ENCODE measurements around the gene ANKRD1. TPM values are rescaled to one million over a fixed set of nuclear protein-coding genes. Genes with fewer than 3 reads are reported as not detected.

ANKRD1 gene
- total RNA-seq, 1 experiment from 2014 or later: 0.11 TPM

- Histone ChIP-seq H3K4me1 (ENCODE audit: insufficient read depth, low read length) (no peaks in the 10 kb centered on the region), H3K23me2 (ENCODE audit: insufficient read length, low read depth, low read length, poor library complexity, severe bottlenecking) (no peaks in the 10 kb centered on the region), H3T11ph (ENCODE audit: low read length) (no peak overlapping the region), H2BK20ac (ENCODE audit: low read depth, low read length, poor library complexity, severe bottlenecking) (no peak overlapping the region), H4K91ac (ENCODE audit: insufficient read length, low read depth, low read length) (no peak overlapping the region), H3K18ac (ENCODE audit: insufficient read length, low read depth, low read length) (no peak overlapping the region), H2BK120ac (ENCODE audit: low read depth, low read length, poor library complexity, severe bottlenecking) (no peak overlapping the region), H3K79me2 (ENCODE audit: insufficient read depth, low read length) (no peaks in the 10 kb centered on the region), H3K27me3 (ENCODE audit: insufficient read depth, low read length) (peaks cover 87% of the 10 kb centered on the region), H2BK15ac (ENCODE audit: low read depth, low read length) (no peak overlapping the region), H2AK5ac (ENCODE audit: insufficient read length, low read length) (no peak overlapping the region), H2BK12ac (ENCODE audit: insufficient read length, low read depth, low read length) (no peak overlapping the region), H3K14ac (ENCODE audit: insufficient read depth, low read length) (no peak overlapping the region), H3K9ac (ENCODE audit: extremely low read depth, insufficient read length, low read length) (no peak overlapping the region), H3K79me1 (ENCODE audit: insufficient read depth, low read depth, low read length, poor library complexity, severe bottlenecking) (no peaks in the 10 kb centered on the region), H3K4ac (ENCODE audit: low read depth, low read length) (no peak overlapping the region), H2BK5ac (ENCODE audit: insufficient read length, low read length) (no peak overlapping the region), H3K23ac (ENCODE audit: insufficient read length, low read depth, low read length) (no peak overlapping the region), H4K20me1 (ENCODE audit: control insufficient read depth, insufficient read depth, insufficient read length) (no peaks in the 10 kb centered on the region), H3K9me3 (ENCODE audit: control insufficient read depth, low read depth, low read length) (no peaks in the 10 kb centered on the region), H3K27ac (ENCODE audit: insufficient read length, low read depth, low read length) (no peak overlapping the region), H2AFZ (ENCODE audit: low read length) (no peak overlapping the region), H4K5ac (ENCODE audit: insufficient read length, low read depth, low read length) (no peak overlapping the region), H3K56ac (ENCODE audit: insufficient read length, low read depth, low read length) (no peak overlapping the region), H3K4me2 (ENCODE audit: insufficient read depth, insufficient read length, low read length) (no peak overlapping the region), H4K8ac (replicated peaks; ENCODE audit: insufficient read length, low read depth, low read length) (no peak overlapping the region)
- H3K27ac Mint-ChIP-seq: no peak overlapping the region
- H3K9me3 Mint-ChIP-seq: peaks cover 0 to 8% of the 10 kb centered on the region in 2 experiments; a peak in 2 of 5 replicates
- H3K4me3 Mint-ChIP-seq: no peak overlapping the region
- no CpG with 5 or more reads among the region's 2 CpGs for WGBS (ENCODE audit: extremely low coverage, insufficient read length, low lambda C conversion rate)
- H3K36me3 Mint-ChIP-seq (ENCODE audit: insufficient read depth in 1 of 3, low read depth in 3 of 3): no peaks in the 10 kb centered on the region; a peak in 1 of 7 replicates
- DNase-seq: no peak
- TF ChIP-seq CTCF (conservative IDR thresholded peaks at IDR 0.05): no peak
- peaks cover 100% of the 10 kb centered on the region for H3K27me3 Mint-ChIP-seq (ENCODE audit: low read depth)
- H3K4me1 Mint-ChIP-seq: peaks cover 32 to 35% of the 10 kb centered on the region in 2 experiments
Measured at GRCh38 chr10:90923111-90923731, 2.3 kb upstream of the ANKRD1 start.
